C4-2B (cell line): ENCODE measurements around the gene PGAM2.

Source experiments
- H3K27ac ChIP-seq: fragments of 450-650 bp; 2 replicates; pipeline ENCODE4 v1.5.1; 2017
- CTCF ChIP-seq: fragments of 450-650 bp; conservative IDR thresholded peaks from 2 replicates; pipeline ENCODE4 v1.5.1; 2017; ENCODE audit warnings: mild to moderate bottlenecking
- ZFX ChIP-seq: fragments of 450-650 bp; IDR thresholded peaks from 2 replicates; pipeline ENCODE4 v1.6.1; 2017

PGAM2 gene

GRCh38 chr7:44079331-44080021 lies 14.1 kb upstream of the PGAM2 start:
- no peak overlapping the region for H3K27ac ChIP-seq
- TF ChIP-seq ZFX (no peak), CTCF (no peak)

- no peak for TF ChIP-seq CTCF
- no peak for TF ChIP-seq ZFX
- H3K27ac ChIP-seq = no peak overlapping the region
Measured at GRCh38 chr7:44078521-44078920, 13.2 kb upstream of the PGAM2 start.

- no peak overlapping the region for H3K27ac ChIP-seq
- TF ChIP-seq ZFX (no peak), CTCF (no peak)
Measured at GRCh38 chr7:44077681-44078091, 12.3 kb upstream of the PGAM2 start.

- TF ChIP-seq CTCF (no peak), ZFX (no peak)
- no peak overlapping the region for H3K27ac ChIP-seq
Measured at GRCh38 chr7:44077061-44077460, 11.7 kb upstream of the PGAM2 start.

GRCh38 chr7:44076101-44076895 lies 10.9 kb upstream of the PGAM2 start:
- no peak overlapping the region for H3K27ac ChIP-seq
- TF ChIP-seq CTCF (no peak), ZFX (no peak)

- H3K27ac ChIP-seq = peak overlapping the region; percentile 8
- no peak for TF ChIP-seq ZFX
- no peak for TF ChIP-seq CTCF
Measured at GRCh38 chr7:44075296-44076075, 10.1 kb upstream of the PGAM2 start.

- no peak for TF ChIP-seq ZFX
- no peak for TF ChIP-seq CTCF
- H3K27ac ChIP-seq = no peak overlapping the region
Measured at GRCh38 chr7:44074349-44074695, 9.0 kb upstream of the PGAM2 start.
